ENCODE measurements around the gene LRRIQ4.
A peak's percentile ranks its signal among the peaks of the same experiment; 100 is the strongest.

The LRRIQ4 gene

GRCh38 chr3:169809230-169809795 lies 3.4 kb upstream of the LRRIQ4 start:
- DNase-seq (ENCODE audit: low read depth) = no peak

GRCh38 chr3:169811631-169812331 lies 889 bp upstream of the LRRIQ4 start:
- no peak for DNase-seq (ENCODE audit: low read depth)

- DNase-seq (ENCODE audit: low read depth) = no peak
Observed at GRCh38 chr3:169813278-169813677, 608 bp downstream of the LRRIQ4 start.

GRCh38 chr3:169813757-169814517 lies 1.3 kb downstream of the LRRIQ4 start:
- peak; percentile 42 for DNase-seq (ENCODE audit: low read depth)

GRCh38 chr3:169815590-169816150 lies 3.0 kb downstream of the LRRIQ4 start:
- DNase-seq (ENCODE audit: low read depth) = no peak

GRCh38 chr3:169818316-169818715 lies 5.6 kb downstream of the LRRIQ4 start:
- DNase-seq (ENCODE audit: low read depth) = no peak

GRCh38 chr3:169822091-169822490 lies 9.4 kb downstream of the LRRIQ4 start:
- DNase-seq (ENCODE audit: low read depth) = no peak

- no peak for DNase-seq (ENCODE audit: low read depth)
Observed at GRCh38 chr3:169822540-169822939, 9.9 kb downstream of the LRRIQ4 start.

- no peak for DNase-seq (ENCODE audit: low read depth)
Observed at GRCh38 chr3:169822983-169823382, 10.3 kb downstream of the LRRIQ4 start.

GRCh38 chr3:169825316-169825715 lies 12.6 kb downstream of the LRRIQ4 start:
- no peak for DNase-seq (ENCODE audit: low read depth)

GRCh38 chr3:169827712-169828111 lies 15.0 kb downstream of the LRRIQ4 start:
- DNase-seq (ENCODE audit: low read depth) = no peak

- DNase-seq (ENCODE audit: low read depth) = no peak
Observed at GRCh38 chr3:169835533-169835932, 22.9 kb downstream of the LRRIQ4 start.

- no peak for DNase-seq (ENCODE audit: low read depth)
Observed at GRCh38 chr3:169836078-169836941, 23.6 kb downstream of the LRRIQ4 start.

- DNase-seq (ENCODE audit: low read depth) = no peak
Observed at GRCh38 chr3:169836942-169837275, 24.2 kb downstream of the LRRIQ4 start.

GRCh38 chr3:169838511-169839030 lies 25.9 kb downstream of the LRRIQ4 start:
- no peak for DNase-seq (ENCODE audit: low read depth)

GRCh38 chr3:169841171-169841570 lies 28.5 kb downstream of the LRRIQ4 start:
- no peak for DNase-seq (ENCODE audit: low read depth)

GRCh38 chr3:169842960-169843359 lies 30.3 kb downstream of the LRRIQ4 start:
- DNase-seq (ENCODE audit: low read depth) = no peak

GRCh38 chr3:169846458-169847193 lies 34.0 kb downstream of the LRRIQ4 start:
- no peak for DNase-seq (ENCODE audit: low read depth)

GRCh38 chr3:169847896-169848295 lies 35.2 kb downstream of the LRRIQ4 start:
- no peak for DNase-seq (ENCODE audit: low read depth)

- no peak for DNase-seq (ENCODE audit: low read depth)
Observed at GRCh38 chr3:169848741-169849140, 36.1 kb downstream of the LRRIQ4 start.

- no peak for DNase-seq (ENCODE audit: low read depth)
Observed at GRCh38 chr3:169850618-169851017, 37.9 kb downstream of the LRRIQ4 start.

Measured in activated T-cell treated with anti-CD3 and anti-CD28 coated beads for 1 hour (primary cell).